Skeletal muscle satellite cell (primary cell): ENCODE data around the gene PRPS1.

Experiments
- H3K27me3 ChIP-seq: 2 replicates; pipeline ENCODE4 v1.7.0; 2013; ENCODE audit warnings: low read length; ENCODE audit not compliant: control insufficient read depth, insufficient read depth
- H3K36me3 ChIP-seq: 2 replicates; pipeline ENCODE4 v1.7.0; 2013; ENCODE audit warnings: mild to moderate bottlenecking, control low read depth, low read length; ENCODE audit not compliant: insufficient read depth
- H3K4me1 ChIP-seq: 2 replicates; pipeline ENCODE4 v1.7.0; 2013; ENCODE audit warnings: low read length; ENCODE audit not compliant: control insufficient read depth, insufficient read depth
- H3K4me2 ChIP-seq: 2 replicates; pipeline ENCODE4 v1.7.0; 2013; ENCODE audit warnings: mild to moderate bottlenecking, low read length
- H3K4me3 ChIP-seq: 2 replicates; pipeline ENCODE4 v1.7.0; 2013; ENCODE audit warnings: low read length
- H3K9ac ChIP-seq: 2 replicates; pipeline ENCODE4 v1.7.0; 2013; ENCODE audit warnings: mild to moderate bottlenecking, low read depth, low read length, moderate library complexity
- H3K9me3 ChIP-seq: replicated peaks from 2 replicates; pipeline ENCODE4 v1.7.0; 2013; ENCODE audit warnings: mild to moderate bottlenecking, control low read depth, low read length

PRPS1 gene

GRCh38 chrX:107632346-107632745 is 4.0 kb downstream of the PRPS1 start:
- Histone ChIP-seq H3K36me3 (no peaks in the 10 kb centered on the region), H3K4me1 (peaks cover 3% of the 10 kb centered on the region), H3K4me2 (no peak overlapping the region), H3K4me3 (no peak overlapping the region), H3K9me3 (no peaks in the 10 kb centered on the region), H3K27me3 (no peaks in the 10 kb centered on the region), H3K9ac (no peak overlapping the region)

GRCh38 chrX:107646735-107647134 is 18.4 kb downstream of the PRPS1 start:
- H3K9ac ChIP-seq, result no peak overlapping the region
- no peaks in the 10 kb centered on the region for H3K9me3 ChIP-seq
- peaks cover 7% of the 10 kb centered on the region for H3K27me3 ChIP-seq
- no peak overlapping the region for H3K4me3 ChIP-seq
- H3K36me3 ChIP-seq, result peaks cover 20% of the 10 kb centered on the region
- no peaks in the 10 kb centered on the region for H3K4me1 ChIP-seq
- H3K4me2 ChIP-seq, result no peak overlapping the region

DNA sequence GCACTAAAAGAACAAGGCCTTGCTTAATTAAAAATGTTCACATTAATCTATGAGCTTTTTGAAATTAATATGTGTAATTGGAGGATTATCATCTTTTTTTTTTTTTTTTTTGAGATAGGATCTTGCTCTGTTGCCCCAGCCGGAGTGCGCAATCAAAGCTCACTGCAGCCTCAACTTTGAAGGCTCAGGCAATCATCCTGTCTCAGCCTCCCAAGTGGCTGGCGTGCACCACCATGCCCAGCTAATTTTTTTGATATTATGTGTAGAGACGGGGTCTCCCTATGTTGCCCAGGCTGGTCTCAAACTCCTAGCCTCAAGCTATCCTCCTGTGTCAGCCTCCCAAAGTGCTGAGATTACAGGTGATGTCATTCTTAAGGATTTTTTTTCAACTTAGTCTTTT is 20.0 kb downstream of the PRPS1 start:
- H3K4me3 ChIP-seq, result no peak overlapping the region
- no peak overlapping the region for H3K9ac ChIP-seq
- no peaks in the 10 kb centered on the region for H3K9me3 ChIP-seq
- no peaks in the 10 kb centered on the region for H3K4me1 ChIP-seq
- no peak overlapping the region for H3K4me2 ChIP-seq
- peaks cover 20% of the 10 kb centered on the region for H3K36me3 ChIP-seq
- peaks cover 12% of the 10 kb centered on the region for H3K27me3 ChIP-seq

DNA sequence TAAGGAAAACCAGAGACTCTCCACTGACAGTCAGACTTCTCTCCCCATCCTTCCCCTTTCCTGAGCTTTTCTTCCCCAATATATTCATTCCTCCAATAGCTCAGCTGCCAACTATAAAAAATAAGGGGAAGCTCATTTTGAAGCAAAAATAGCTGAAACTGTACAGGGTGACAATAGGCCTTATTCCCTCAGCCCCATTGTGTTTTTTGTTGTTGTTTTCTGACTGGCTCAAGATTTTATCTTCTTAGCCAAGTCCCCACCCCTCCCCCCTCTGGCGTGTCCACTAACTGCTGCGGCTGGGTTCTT is 26.2 kb downstream of the PRPS1 start:
- H3K4me1 ChIP-seq, result peaks cover 16% of the 10 kb centered on the region
- H3K4me3 ChIP-seq, result no peak overlapping the region
- H3K36me3 ChIP-seq, result peaks cover 11% of the 10 kb centered on the region
- no peaks in the 10 kb centered on the region for H3K9me3 ChIP-seq
- peaks cover 7% of the 10 kb centered on the region for H3K27me3 ChIP-seq
- H3K9ac ChIP-seq, result peak overlapping the region; percentile 61
- H3K4me2 ChIP-seq, result peak overlapping the region; percentile 34

GRCh38 chrX:107654872-107655761 is 26.8 kb downstream of the PRPS1 start:
- H3K9me3 ChIP-seq, result no peaks in the 10 kb centered on the region
- H3K27me3 ChIP-seq, result peaks cover 7% of the 10 kb centered on the region
- H3K4me2 ChIP-seq, result peak overlapping the region; percentile 63
- H3K36me3 ChIP-seq, result peaks cover 11% of the 10 kb centered on the region
- peaks cover 16% of the 10 kb centered on the region for H3K4me1 ChIP-seq
- H3K4me3 ChIP-seq, result peak overlapping the region; percentile 52
- H3K9ac ChIP-seq, result peak overlapping the region; percentile 67

- peaks cover 16% of the 10 kb centered on the region for H3K4me1 ChIP-seq
- no peaks in the 10 kb centered on the region for H3K9me3 ChIP-seq
- H3K4me3 ChIP-seq, result no peak overlapping the region
- no peak overlapping the region for H3K4me2 ChIP-seq
- H3K9ac ChIP-seq, result no peak overlapping the region
- H3K36me3 ChIP-seq, result peaks cover 4% of the 10 kb centered on the region
- H3K27me3 ChIP-seq, result peaks cover 5% of the 10 kb centered on the region
Measured at GRCh38 chrX:107656978-107657377, 28.7 kb downstream of the PRPS1 start.

DNA sequence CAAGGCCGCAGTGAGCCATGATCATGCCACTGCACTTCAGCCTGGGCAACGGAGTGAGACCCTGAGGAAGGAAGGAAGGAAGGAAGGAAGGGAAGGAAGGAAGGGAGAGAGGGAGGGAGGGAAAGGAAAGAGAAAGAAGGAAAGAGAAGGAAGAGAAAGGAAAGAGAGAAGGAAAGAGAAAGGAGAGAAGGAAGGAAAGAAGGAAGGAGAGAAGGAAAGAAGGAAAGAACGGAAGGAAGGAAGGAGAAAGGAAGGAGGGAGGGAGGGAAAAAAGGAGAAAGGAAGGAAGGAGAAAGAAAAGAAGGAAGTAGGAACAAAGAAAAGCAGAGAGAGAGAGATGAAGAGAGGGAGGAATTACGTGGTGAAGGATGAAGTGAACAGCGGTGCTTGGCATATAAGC is 30.4 kb downstream of the PRPS1 start:
- Histone ChIP-seq H3K27me3 (no peaks in the 10 kb centered on the region), H3K9ac (no peak overlapping the region), H3K4me2 (no peak overlapping the region), H3K4me3 (no peak overlapping the region), H3K9me3 (no peaks in the 10 kb centered on the region), H3K36me3 (no peaks in the 10 kb centered on the region), H3K4me1 (peaks cover 16% of the 10 kb centered on the region)

- H3K36me3 ChIP-seq, result peaks cover 2% of the 10 kb centered on the region
- H3K9me3 ChIP-seq, result no peaks in the 10 kb centered on the region
- no peak overlapping the region for H3K4me3 ChIP-seq
- H3K4me2 ChIP-seq, result no peak overlapping the region
- no peak overlapping the region for H3K9ac ChIP-seq
- H3K27me3 ChIP-seq, result no peaks in the 10 kb centered on the region
- H3K4me1 ChIP-seq, result peaks cover 15% of the 10 kb centered on the region
Measured at GRCh38 chrX:107659286-107659685, 31.0 kb downstream of the PRPS1 start.

- H3K36me3 ChIP-seq, result peaks cover 3% of the 10 kb centered on the region
- no peak overlapping the region for H3K4me2 ChIP-seq
- no peaks in the 10 kb centered on the region for H3K27me3 ChIP-seq
- no peak overlapping the region for H3K4me3 ChIP-seq
- no peak overlapping the region for H3K9ac ChIP-seq
- H3K9me3 ChIP-seq, result no peaks in the 10 kb centered on the region
- H3K4me1 ChIP-seq, result peaks cover 11% of the 10 kb centered on the region
Measured at GRCh38 chrX:107659768-107660167, 31.5 kb downstream of the PRPS1 start.

- Histone ChIP-seq H3K4me2 (no peak overlapping the region), H3K9me3 (no peaks in the 10 kb centered on the region), H3K4me1 (no peaks in the 10 kb centered on the region), H3K36me3 (peaks cover 3% of the 10 kb centered on the region), H3K4me3 (no peak overlapping the region), H3K27me3 (no peaks in the 10 kb centered on the region), H3K9ac (no peak overlapping the region)
Measured at GRCh38 chrX:107662145-107662544, 33.8 kb downstream of the PRPS1 start.

GRCh38 chrX:107662824-107663223 is 34.5 kb downstream of the PRPS1 start:
- Histone ChIP-seq H3K4me2 (no peak overlapping the region), H3K9me3 (no peaks in the 10 kb centered on the region), H3K9ac (no peak overlapping the region), H3K36me3 (peaks cover 3% of the 10 kb centered on the region), H3K27me3 (no peaks in the 10 kb centered on the region), H3K4me1 (no peaks in the 10 kb centered on the region), H3K4me3 (no peak overlapping the region)

- Histone ChIP-seq H3K27me3 (no peaks in the 10 kb centered on the region), H3K9me3 (no peaks in the 10 kb centered on the region), H3K9ac (no peak overlapping the region), H3K4me2 (no peak overlapping the region), H3K4me3 (no peak overlapping the region), H3K36me3 (peaks cover 3% of the 10 kb centered on the region), H3K4me1 (no peaks in the 10 kb centered on the region)
Measured at GRCh38 chrX:107666931-107667330, 38.6 kb downstream of the PRPS1 start.
